ENCODE data around the gene KCNG2.

KCNG2 gene

DNA sequence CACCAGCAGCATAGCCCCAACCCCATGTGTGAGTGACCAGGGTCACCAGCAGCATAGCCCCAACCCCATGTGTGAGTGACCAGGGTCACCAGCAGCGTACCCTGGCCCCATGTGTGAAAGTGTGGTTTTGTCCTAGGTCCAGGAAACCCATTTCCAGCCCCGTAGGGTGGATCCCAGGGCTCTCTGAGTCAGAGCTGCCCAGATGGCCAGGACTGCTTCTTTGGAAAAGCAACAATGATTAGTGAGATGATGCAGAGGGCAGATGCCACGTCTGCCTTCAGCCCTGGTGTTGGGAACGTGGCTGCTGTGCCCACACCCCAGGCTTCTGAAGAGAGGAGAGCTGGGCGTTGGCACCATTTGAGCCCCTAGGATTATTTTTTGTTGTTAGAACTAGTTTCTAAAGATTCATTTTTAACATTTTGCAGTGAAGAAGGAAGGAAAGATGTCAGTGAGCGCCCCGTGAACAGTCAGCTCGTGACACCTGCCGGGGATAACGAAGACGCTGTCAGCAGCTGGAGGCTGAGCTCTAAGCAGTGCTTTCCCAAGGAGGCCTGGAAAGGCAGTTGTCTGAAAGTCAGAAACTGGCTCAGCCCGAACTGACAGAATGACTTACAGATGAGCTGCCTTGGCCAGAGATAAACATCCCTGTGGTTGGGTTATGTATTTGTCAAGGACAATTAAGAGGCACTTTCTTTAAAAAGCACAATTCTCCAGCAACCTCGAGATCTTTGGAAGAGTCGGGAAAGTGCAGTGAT is 32.1 kb upstream of the KCNG2 start:
- Histone ChIP-seq H4K20me1 (no peaks in the 10 kb centered on the region), H3K9me3 (peaks cover 20% of the 10 kb centered on the region), H3K9ac (no peak overlapping the region), H3K4me1 (no peaks in the 10 kb centered on the region), H3K36me3 (no peaks in the 10 kb centered on the region), H3K4me2 (no peak overlapping the region), H3K27ac (no peak overlapping the region), H3K27me3 (no peaks in the 10 kb centered on the region), H3K4me3 (no peak overlapping the region)
- no peak for TF ChIP-seq Cebpa-rat (IDR thresholded peaks at IDR 0.05)

GRCh38 chr18:79766308-79766707 is 31.4 kb upstream of the KCNG2 start:
- no peaks in the 10 kb centered on the region for H3K36me3 ChIP-seq
- H3K27ac ChIP-seq: no peak overlapping the region
- no peaks in the 10 kb centered on the region for H3K4me1 ChIP-seq
- no peak for TF ChIP-seq Cebpa-rat (IDR thresholded peaks at IDR 0.05)
- no peaks in the 10 kb centered on the region for H3K27me3 ChIP-seq
- H4K20me1 ChIP-seq: no peaks in the 10 kb centered on the region
- no peak overlapping the region for H3K9ac ChIP-seq
- H3K9me3 ChIP-seq: peaks cover 20% of the 10 kb centered on the region
- H3K4me3 ChIP-seq: no peak overlapping the region
- H3K4me2 ChIP-seq: no peak overlapping the region

DNA sequence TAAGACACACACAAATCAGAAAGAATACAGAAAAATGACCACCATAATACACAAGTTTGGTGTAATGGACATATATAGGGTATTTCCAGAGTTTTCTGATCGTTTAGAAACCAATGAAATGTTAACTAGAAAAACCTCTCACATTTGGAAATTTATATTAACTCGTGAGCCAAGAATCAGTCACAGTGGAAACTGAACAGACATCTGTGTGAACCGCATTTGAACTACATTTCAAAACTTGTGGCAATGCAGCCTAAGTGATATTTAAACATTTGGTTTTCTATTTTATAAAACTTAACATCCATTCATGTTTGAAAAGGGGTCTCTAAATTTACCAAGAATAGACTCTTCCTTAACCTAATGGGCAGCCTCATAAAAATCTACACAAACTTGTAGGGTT is 29.0 kb upstream of the KCNG2 start:
- Histone ChIP-seq H3K4me3 (no peak overlapping the region), H4K20me1 (no peaks in the 10 kb centered on the region), H3K27ac (no peak overlapping the region), H3K4me1 (no peaks in the 10 kb centered on the region), H3K9ac (no peak overlapping the region), H3K4me2 (no peak overlapping the region), H3K27me3 (peaks cover 2% of the 10 kb centered on the region; the same call in 1 of the 2 replicates), H3K9me3 (peaks cover 20% of the 10 kb centered on the region), H3K36me3 (no peaks in the 10 kb centered on the region)
- TF ChIP-seq Cebpa-rat (IDR thresholded peaks at IDR 0.05): no peak

DNA sequence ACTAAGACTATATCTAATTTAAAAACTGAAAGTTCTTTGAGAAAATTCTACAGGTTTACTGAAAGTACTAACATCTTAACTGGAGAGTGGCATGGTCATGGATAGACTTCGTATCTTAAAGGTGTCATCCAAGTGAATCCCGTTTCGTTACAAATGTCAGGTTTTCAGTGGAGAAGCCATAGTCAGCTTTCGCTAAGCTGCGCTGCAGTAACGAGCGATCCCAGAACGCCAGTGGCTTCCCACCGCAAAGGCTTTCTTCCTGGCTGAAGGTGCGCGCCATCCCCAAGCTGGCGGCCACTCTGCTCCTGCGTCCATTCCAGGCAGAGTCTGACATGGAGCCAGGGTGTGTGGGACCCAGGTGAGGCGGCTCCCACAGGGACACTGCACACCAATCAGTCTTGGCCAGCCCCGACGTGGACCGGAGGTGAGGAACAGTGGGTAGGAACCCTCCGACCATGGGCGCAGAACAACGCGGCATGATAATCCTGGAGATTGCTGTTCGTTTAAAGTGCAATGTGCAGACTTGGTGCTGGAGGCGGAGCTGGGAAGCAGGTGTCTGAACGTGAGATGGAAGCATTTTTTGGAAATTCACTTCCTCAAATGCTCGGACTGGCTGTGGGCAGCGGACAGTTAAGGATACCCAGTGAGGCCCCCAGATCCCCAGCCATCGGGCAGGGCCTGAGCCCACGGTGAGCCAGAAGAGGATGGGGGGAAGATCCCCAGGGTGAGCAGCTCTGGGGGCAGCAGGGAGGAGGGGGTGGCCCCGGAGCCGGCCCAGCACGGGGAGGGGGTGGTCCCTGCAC is 27.8 kb upstream of the KCNG2 start:
- no peak overlapping the region for H3K27ac ChIP-seq
- H3K27me3 ChIP-seq: peaks cover 2% of the 10 kb centered on the region; the same call in 1 of the 2 replicates
- no peaks in the 10 kb centered on the region for H4K20me1 ChIP-seq
- TF ChIP-seq Cebpa-rat (IDR thresholded peaks at IDR 0.05): no peak
- peaks cover 20% of the 10 kb centered on the region for H3K9me3 ChIP-seq
- H3K4me1 ChIP-seq: no peaks in the 10 kb centered on the region
- no peak overlapping the region for H3K4me3 ChIP-seq
- H3K4me2 ChIP-seq: no peak overlapping the region
- H3K9ac ChIP-seq: no peak overlapping the region
- no peaks in the 10 kb centered on the region for H3K36me3 ChIP-seq

GRCh38 chr18:79770501-79770815 is 27.3 kb upstream of the KCNG2 start:
- H3K27ac ChIP-seq: no peak overlapping the region
- no peaks in the 10 kb centered on the region for H4K20me1 ChIP-seq
- H3K4me2 ChIP-seq: no peak overlapping the region
- no peak overlapping the region for H3K9ac ChIP-seq
- TF ChIP-seq Cebpa-rat (IDR thresholded peaks at IDR 0.05): no peak
- peaks cover 20% of the 10 kb centered on the region for H3K9me3 ChIP-seq
- no peak overlapping the region for H3K4me3 ChIP-seq
- H3K4me1 ChIP-seq: no peaks in the 10 kb centered on the region
- peaks cover 3% of the 10 kb centered on the region for H3K27me3 ChIP-seq
- no peaks in the 10 kb centered on the region for H3K36me3 ChIP-seq

DNA sequence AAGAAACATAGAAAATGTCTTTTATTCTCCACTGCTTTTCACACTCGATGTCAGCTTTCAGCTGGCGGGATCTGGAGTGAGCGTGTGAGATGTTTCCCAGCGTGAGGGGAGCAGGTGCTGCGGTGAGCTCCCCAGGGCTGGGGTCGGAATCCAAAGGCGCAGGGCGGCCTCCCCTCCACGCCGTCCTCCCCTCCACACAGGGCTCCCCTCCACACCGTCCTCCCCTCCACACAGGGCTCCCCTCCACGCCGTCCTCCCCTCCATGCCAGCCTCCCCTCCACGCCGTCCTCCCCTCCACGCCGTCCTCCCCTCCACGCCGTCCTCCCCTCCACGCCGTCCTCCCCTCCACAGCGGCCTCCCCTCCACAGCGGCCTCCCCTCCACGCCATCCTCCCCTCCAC is 26.9 kb upstream of the KCNG2 start:
- H3K4me3 ChIP-seq: no peak overlapping the region
- no peak overlapping the region for H3K9ac ChIP-seq
- H3K36me3 ChIP-seq: no peaks in the 10 kb centered on the region
- H4K20me1 ChIP-seq: no peaks in the 10 kb centered on the region
- H3K27me3 ChIP-seq: peaks cover 7% of the 10 kb centered on the region
- H3K9me3 ChIP-seq: peaks cover 20% of the 10 kb centered on the region
- H3K27ac ChIP-seq: no peak overlapping the region
- no peak for TF ChIP-seq Cebpa-rat (IDR thresholded peaks at IDR 0.05)
- no peak overlapping the region for H3K4me2 ChIP-seq
- H3K4me1 ChIP-seq: no peaks in the 10 kb centered on the region

DNA sequence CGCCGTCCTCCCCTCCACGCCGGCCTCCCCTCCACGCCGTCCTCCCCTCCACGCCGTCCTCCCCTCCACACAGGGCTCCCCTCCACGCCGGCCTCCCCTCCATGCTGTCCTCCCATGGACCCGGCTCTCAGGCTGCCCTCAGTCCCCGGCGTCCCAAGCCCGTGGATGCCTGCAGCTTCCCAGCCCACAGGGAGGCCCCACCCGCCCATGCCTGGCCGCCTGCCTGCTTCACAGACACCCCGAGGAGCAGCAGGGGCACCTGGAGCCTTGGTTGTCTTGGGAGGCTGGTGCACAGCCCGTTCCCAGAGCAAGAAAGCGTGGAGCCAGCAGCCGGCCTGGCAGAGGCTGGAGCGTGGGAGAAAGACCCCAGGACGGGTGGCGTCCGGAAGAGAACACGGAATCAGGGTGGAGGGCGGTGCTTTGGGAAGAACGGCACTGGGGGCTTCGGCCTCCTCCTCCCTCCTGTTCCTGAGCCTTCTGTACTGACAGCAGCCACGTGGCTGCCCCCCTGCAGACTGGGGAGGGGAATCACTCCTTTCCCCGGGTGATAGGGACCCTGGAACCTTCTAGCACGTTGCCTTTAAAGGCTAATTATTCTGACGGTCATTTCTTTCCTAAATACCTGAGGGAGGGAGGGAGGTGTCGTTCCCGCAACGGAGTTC is 26.2 kb upstream of the KCNG2 start:
- no peak overlapping the region for H3K4me3 ChIP-seq
- H3K9me3 ChIP-seq: peaks cover 20% of the 10 kb centered on the region
- peaks cover 8% of the 10 kb centered on the region for H3K27me3 ChIP-seq
- TF ChIP-seq Cebpa-rat (IDR thresholded peaks at IDR 0.05): no peak
- H3K36me3 ChIP-seq: no peaks in the 10 kb centered on the region
- no peak overlapping the region for H3K9ac ChIP-seq
- no peaks in the 10 kb centered on the region for H3K4me1 ChIP-seq
- no peak overlapping the region for H3K4me2 ChIP-seq
- H3K27ac ChIP-seq: no peak overlapping the region
- no peaks in the 10 kb centered on the region for H4K20me1 ChIP-seq

- Histone ChIP-seq H3K4me1 (no peaks in the 10 kb centered on the region), H4K20me1 (no peaks in the 10 kb centered on the region), H3K27me3 (peaks cover 11% of the 10 kb centered on the region), H3K9me3 (peaks cover 17% of the 10 kb centered on the region), H3K4me3 (no peak overlapping the region), H3K27ac (no peak overlapping the region), H3K9ac (no peak overlapping the region), H3K4me2 (no peak overlapping the region), H3K36me3 (no peaks in the 10 kb centered on the region)
- no peak for TF ChIP-seq Cebpa-rat (IDR thresholded peaks at IDR 0.05)
These were observed 25.5 kb upstream of the KCNG2 start for GRCh38 chr18:79772108-79772864.

GRCh38 chr18:79772865-79773696 is 24.7 kb upstream of the KCNG2 start:
- H4K20me1 ChIP-seq: no peaks in the 10 kb centered on the region
- no peaks in the 10 kb centered on the region for H3K36me3 ChIP-seq
- peaks cover 9% of the 10 kb centered on the region for H3K9me3 ChIP-seq
- no peak overlapping the region for H3K27ac ChIP-seq
- no peak overlapping the region for H3K4me2 ChIP-seq
- no peak for TF ChIP-seq Cebpa-rat (IDR thresholded peaks at IDR 0.05)
- no peak overlapping the region for H3K9ac ChIP-seq
- peaks cover 13% of the 10 kb centered on the region for H3K27me3 ChIP-seq
- no peaks in the 10 kb centered on the region for H3K4me1 ChIP-seq
- H3K4me3 ChIP-seq: no peak overlapping the region

All from BLaER1 (cell line).